ENCODE data around the gene COP1. TPM values are rescaled to one million over a fixed set of nuclear protein-coding genes. Genes with fewer than 3 reads are reported as not detected.

The COP1 gene
- total RNA-seq, 3 donors from 2014 or later, result 65.9 to 74.1 (median 68.1) TPM

- TF ChIP-seq POLR2AphosphoS5 (IDR thresholded peaks at IDR 0.05) (no peak), CTCF (IDR thresholded peaks at IDR 0.05) (no peak), POLR2A (IDR thresholded peaks at IDR 0.05) (no peak)
Measured at GRCh38 chr1:175919001-175919400, 288.1 kb downstream of the COP1 start.

GRCh38 chr1:175918364-175918801 is 288.7 kb downstream of the COP1 start:
- peaks cover 0 to 12% of the 10 kb centered on the region in 2 donors for H3K9me3 ChIP-seq
- no peak for DNase-seq (ENCODE audit: low spot score in 2 of 2)
- no peaks in the 10 kb centered on the region for H3K36me3 ChIP-seq
- H3K4me1 ChIP-seq, result no peaks in the 10 kb centered on the region
- no peak overlapping the region for H3K27ac ChIP-seq
- H3K4me3 ChIP-seq, result no peak overlapping the region
- no peaks in the 10 kb centered on the region for H3K27me3 ChIP-seq
- intact Hi-C loops (cut with DNase I; ENCODE audit: low total_unique reads), result no loop called here
- TF ChIP-seq POLR2AphosphoS5 (IDR thresholded peaks at IDR 0.05), result no peak
- no peak for TF ChIP-seq POLR2A (IDR thresholded peaks at IDR 0.05)
- TF ChIP-seq CTCF (IDR thresholded peaks at IDR 0.05), result no peak

More at GRCh38 chr1:175919001-175919400, 288.1 kb downstream of the COP1 start:
- no peak for DNase-seq (ENCODE audit: low spot score in 2 of 2)
- H3K9me3 ChIP-seq, result peaks cover 0 to 7% of the 10 kb centered on the region in 2 donors
- intact Hi-C loops (cut with DNase I; ENCODE audit: low total_unique reads), result no loop called here
- H3K27me3 ChIP-seq, result no peaks in the 10 kb centered on the region
- H3K36me3 ChIP-seq, result no peaks in the 10 kb centered on the region
- H3K4me1 ChIP-seq, result no peaks in the 10 kb centered on the region
- no peak overlapping the region for H3K4me3 ChIP-seq
- no peak overlapping the region for H3K27ac ChIP-seq

GRCh38 chr1:175914115-175914514 is 293.0 kb downstream of the COP1 start:
- H3K4me1 ChIP-seq, result no peaks in the 10 kb centered on the region
- no peaks in the 10 kb centered on the region for H3K36me3 ChIP-seq
- H3K27me3 ChIP-seq, result no peaks in the 10 kb centered on the region
- H3K4me3 ChIP-seq, result no peak overlapping the region
- intact Hi-C loops (cut with DNase I; ENCODE audit: low total_unique reads), result no loop called here
- no peak for DNase-seq (ENCODE audit: low spot score in 2 of 2)
- H3K27ac ChIP-seq, result no peak overlapping the region
- H3K9me3 ChIP-seq, result peaks cover 15 to 49% of the 10 kb centered on the region in 2 donors
- TF ChIP-seq POLR2A (IDR thresholded peaks at IDR 0.05), result no peak
- TF ChIP-seq POLR2AphosphoS5 (IDR thresholded peaks at IDR 0.05), result no peak
- no peak for TF ChIP-seq CTCF (IDR thresholded peaks at IDR 0.05)

- Histone ChIP-seq H3K27me3 (no peaks in the 10 kb centered on the region), H3K36me3 (no peaks in the 10 kb centered on the region), H3K4me1 (no peaks in the 10 kb centered on the region), H3K9me3 (peaks cover 15 to 46% of the 10 kb centered on the region in 2 donors), H3K27ac (no peak overlapping the region), H3K4me3 (no peak overlapping the region)
- DNase-seq (ENCODE audit: low spot score in 2 of 2), result no peak
- intact Hi-C loops (cut with DNase I; ENCODE audit: low total_unique reads), result no loop called here
- TF ChIP-seq POLR2A (IDR thresholded peaks at IDR 0.05) (no peak), CTCF (IDR thresholded peaks at IDR 0.05) (no peak), POLR2AphosphoS5 (IDR thresholded peaks at IDR 0.05) (no peak)
Measured at GRCh38 chr1:175911138-175911537, 295.9 kb downstream of the COP1 start.

- no peak for DNase-seq (ENCODE audit: low spot score in 2 of 2)
- TF ChIP-seq CTCF (IDR thresholded peaks at IDR 0.05) (no peak), POLR2AphosphoS5 (IDR thresholded peaks at IDR 0.05) (no peak), POLR2A (IDR thresholded peaks at IDR 0.05) (no peak)
- no peaks in the 10 kb centered on the region for H3K4me1 ChIP-seq
- H3K36me3 ChIP-seq, result no peaks in the 10 kb centered on the region
- peaks cover 16 to 18% of the 10 kb centered on the region in 2 donors for H3K9me3 ChIP-seq
- no peak overlapping the region for H3K4me3 ChIP-seq
- H3K27me3 ChIP-seq, result no peaks in the 10 kb centered on the region
- intact Hi-C loops (cut with DNase I; ENCODE audit: low total_unique reads), result no loop called here
- H3K27ac ChIP-seq, result no peak overlapping the region
Measured at GRCh38 chr1:175906370-175906769, 300.7 kb downstream of the COP1 start.

All from breast epithelium (tissue), 4 donors.